ENCODE data around the gene CLPSL1. TPM values are rescaled to one million over a fixed set of nuclear protein-coding genes. Genes with fewer than 3 reads are reported as not detected.

Gene CLPSL1
- total and polyA plus RNA-seq, 2 of the 4 experiments (the other 2 are of a cell fraction): not detected

GRCh38 chr6:35751594-35751993 lies 29.2 kb upstream of the CLPSL1 start:
- no peaks in the 10 kb centered on the region for H4K20me1 ChIP-seq (ENCODE audit: insufficient read depth, low read length)
- no peak overlapping the region for H3K56ac ChIP-seq (ENCODE audit: extremely low read depth, insufficient read depth, low read length)
- no peak overlapping the region for H3K18ac ChIP-seq (ENCODE audit: low read depth, low read length)
- ChIA-PET POLR2A (ENCODE audit: unreplicated experiment) (no interaction called here), CTCF (no interaction called here)
- no peaks in the 10 kb centered on the region for H3K79me1 ChIP-seq (ENCODE audit: low read depth in 1 of 2, low read length in 2 of 2)
- DNase-seq (no peak), ATAC-seq (ENCODE audit: low read depth) (no peak)
- H2BK120ac ChIP-seq (ENCODE audit: low read depth, low read length): no peak overlapping the region
- no peak overlapping the region for H4K91ac ChIP-seq (ENCODE audit: insufficient read depth, low read depth, low read length)
- no peak overlapping the region for H3K14ac ChIP-seq (replicated peaks; ENCODE audit: low read depth, low read length)
- H3K9ac ChIP-seq (ENCODE audit: low read depth, low read length): no peak overlapping the region
- H3K4ac ChIP-seq (ENCODE audit: low read depth, low read length): no peak overlapping the region
- H2BK15ac ChIP-seq (ENCODE audit: low read depth, low read length): no peak overlapping the region
- H3K27me3 ChIP-seq (ENCODE audit: control insufficient read depth, insufficient read depth, low read length): peaks cover 27% of the 10 kb centered on the region
- no peaks in the 10 kb centered on the region for H3K4me1 ChIP-seq (ENCODE audit: control insufficient read depth, insufficient read depth, low read length)
- H3K4me2 ChIP-seq (ENCODE audit: low read depth, low read length): no peak overlapping the region
- no peak overlapping the region for H3K23ac ChIP-seq (ENCODE audit: low read depth, low read length)
- no peak overlapping the region for H4K5ac ChIP-seq (ENCODE audit: low read depth, low read length)
- TF ChIP-seq ELK1 (IDR thresholded peaks at IDR 0.05; ENCODE audit: borderline replicate concordance, low read depth, low read length) (no peak), CHD1 (IDR thresholded peaks at IDR 0.05; ENCODE audit: low read depth, low read length) (no peak), FOS (IDR thresholded peaks at IDR 0.05; ENCODE audit: low read depth, low read length) (no peak), MXI1 (IDR thresholded peaks at IDR 0.05; ENCODE audit: borderline replicate concordance, low read depth, low read length) (no peak), MAZ (IDR thresholded peaks at IDR 0.05; ENCODE audit: borderline replicate concordance, low read depth, low read length) (no peak), MAFK (IDR thresholded peaks at IDR 0.05; ENCODE audit: low read depth, low read length) (no peak), CEBPB (IDR thresholded peaks at IDR 0.05; ENCODE audit: low read depth, low read length) (no peak), CTCF (conservative IDR thresholded peaks at IDR 0.05; ENCODE audit: low read depth, low read length) (no peak), USF2 (IDR thresholded peaks at IDR 0.05; ENCODE audit: low read depth, low read length) (no peak), POLR2A (IDR thresholded peaks at IDR 0.05; ENCODE audit: low read depth, low read length) (no peak), RCOR1 (IDR thresholded peaks at IDR 0.05; ENCODE audit: insufficient replicate concordance, low read length) (no peak), BHLHE40 (IDR thresholded peaks at IDR 0.05; ENCODE audit: low read depth, low read length) (no peak)
- no peak overlapping the region for H4K8ac ChIP-seq (ENCODE audit: low read depth in 2 of 2, low read length in 2 of 2)
- dilution Hi-C loops (cut with HindIII; ENCODE audit: low sequenced_read_pairs, unreplicated experiment): no loop called here
- no peaks in the 10 kb centered on the region for H3K36me3 ChIP-seq (ENCODE audit: control insufficient read depth, insufficient read depth, low read length)
- no peak overlapping the region for H3K27ac ChIP-seq (ENCODE audit: insufficient read depth, low read length)
- H2AK9ac ChIP-seq (replicated peaks; ENCODE audit: low read depth, low read length, poor library complexity): no peak overlapping the region
- H3K9me1 ChIP-seq (ENCODE audit: insufficient read depth, low read length): no peaks in the 10 kb centered on the region
- in situ Hi-C loops (cut with MboI; ENCODE audit: low sequenced_read_pairs): no loop called here
- no peak overlapping the region for H3K4me3 ChIP-seq (ENCODE audit: insufficient read depth, low read depth, low read length)
- intact Hi-C loops (cut with micrococcal nuclease): no loop called here
- H2AK5ac ChIP-seq (ENCODE audit: low read depth, low read length): no peak overlapping the region
- H2AFZ ChIP-seq (replicated peaks; ENCODE audit: low read length, poor library complexity): no peak overlapping the region
- 74% methylated on average over 4 of the region's 4 CpGs; no CpG with 5 or more reads in 1 of the 2 experiments for WGBS, 2 experiments (ENCODE audit: extremely low coverage in 2 of 2, insufficient read length in 1 of 2)
- no peak overlapping the region for H2BK20ac ChIP-seq (ENCODE audit: low read depth, low read length)
- BruUV-seq (replicated peaks): no TSS peak
- H2BK5ac ChIP-seq (ENCODE audit: low read depth, low read length, poor library complexity, severe bottlenecking): no peak overlapping the region
- peaks cover 12% of the 10 kb centered on the region for H3K9me3 ChIP-seq (ENCODE audit: control insufficient read depth, insufficient read depth, low read length)
